RPMI7951 (cell line): ENCODE data around the gene PRKCB. TPM values are rescaled to one million over a fixed set of nuclear protein-coding genes. Genes with fewer than 3 reads are reported as not detected.
"Not testable (repeated sequence)": the region's sequence is repeated elsewhere in the genome, so short reads cannot be mapped to it uniquely, and the experiment has no call there.

Experiments
- DNase-seq: peaks from one replicate; pipeline ENCODE4 v3.0.0-alpha.2; 2012; ENCODE audit warnings: low read depth
- total RNA-seq: library from RNA; depleted of rRNA; stranded (reverse); fragments of >200 nt; shearing (Covaris generic); gene quantifications from 2 replicates; pipeline ENCODE4 v1.2.3, GENCODE V29; 2014

The PRKCB gene
- total RNA-seq, 1 experiment from 2014 or later, result not detected

DNA sequence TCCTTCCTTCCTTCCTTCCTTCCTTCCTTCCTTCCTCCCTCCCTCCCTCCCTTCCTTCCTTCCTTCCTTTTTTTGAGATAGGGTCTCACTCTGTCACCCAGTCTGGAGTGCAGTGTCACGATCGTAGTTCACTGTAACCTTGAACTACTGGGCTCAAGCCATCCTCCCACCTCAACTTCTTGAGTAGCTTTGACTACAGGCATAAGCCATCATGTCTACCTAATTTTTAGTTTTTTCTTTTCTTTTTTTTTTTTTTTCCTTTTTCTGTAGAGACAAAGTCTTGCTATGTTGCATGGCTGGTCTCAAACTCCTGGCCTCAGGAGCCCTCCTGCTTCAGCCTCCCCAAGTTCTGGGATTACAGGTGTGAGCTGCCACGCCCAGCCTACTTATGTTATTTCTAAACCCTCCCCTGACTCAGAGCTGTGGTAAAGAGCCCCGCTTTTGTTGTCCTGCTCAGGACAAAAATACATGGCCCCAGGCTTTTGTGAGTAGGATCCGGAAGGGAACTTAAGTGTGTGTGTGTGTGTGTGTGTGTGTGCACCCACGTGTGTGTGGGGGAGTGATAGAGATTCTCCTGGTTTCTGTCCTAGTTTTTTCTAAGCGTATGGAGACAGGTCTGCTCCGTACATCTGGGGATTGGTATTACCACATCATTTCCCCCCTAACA, 67.1 kb downstream of the PRKCB start:
- DNase-seq, result peak; percentile 78

DNA sequence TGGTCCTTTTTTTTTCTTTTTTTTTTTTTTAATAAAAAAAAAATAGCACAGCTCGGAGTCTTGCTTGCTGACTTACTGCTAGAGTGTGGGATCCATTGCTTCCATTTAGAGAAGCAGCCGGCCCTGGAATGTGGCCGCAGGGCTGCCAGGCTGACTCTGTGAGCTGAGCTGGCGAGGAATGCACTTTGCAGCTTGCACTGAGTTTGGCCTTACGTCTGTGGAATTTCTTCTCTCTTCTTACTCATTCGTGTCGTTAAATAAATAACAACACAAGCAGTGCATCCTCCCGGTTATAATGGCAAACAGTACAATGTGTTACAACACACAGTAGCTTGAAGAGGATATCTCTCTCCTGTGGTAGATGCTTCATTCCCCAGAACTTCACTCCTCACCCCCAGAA, 69.2 kb downstream of the PRKCB start:
- DNase-seq, result peak; percentile 85

DNA sequence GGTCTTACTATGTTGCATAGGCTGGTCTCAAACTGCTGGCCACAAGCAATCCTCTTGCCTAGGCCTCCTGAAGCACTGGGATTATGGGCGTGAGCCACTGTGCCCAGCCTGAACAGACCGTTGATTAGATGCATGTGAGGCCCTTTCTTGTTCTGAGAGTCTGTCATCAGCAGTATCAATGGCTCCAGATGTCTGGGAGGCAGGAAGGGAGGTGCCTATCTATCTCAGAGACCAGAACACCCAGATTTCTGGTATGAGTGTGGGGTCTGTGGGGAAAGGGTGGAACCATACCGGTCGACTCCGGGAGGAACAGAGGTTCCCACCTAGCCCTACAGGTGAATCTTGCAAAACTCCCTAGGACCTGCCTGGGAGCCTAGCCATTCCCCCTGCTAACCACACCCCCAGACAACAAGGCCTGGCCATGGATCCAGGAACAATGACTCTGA, 71.7 kb downstream of the PRKCB start:
- DNase-seq, result no peak

DNA sequence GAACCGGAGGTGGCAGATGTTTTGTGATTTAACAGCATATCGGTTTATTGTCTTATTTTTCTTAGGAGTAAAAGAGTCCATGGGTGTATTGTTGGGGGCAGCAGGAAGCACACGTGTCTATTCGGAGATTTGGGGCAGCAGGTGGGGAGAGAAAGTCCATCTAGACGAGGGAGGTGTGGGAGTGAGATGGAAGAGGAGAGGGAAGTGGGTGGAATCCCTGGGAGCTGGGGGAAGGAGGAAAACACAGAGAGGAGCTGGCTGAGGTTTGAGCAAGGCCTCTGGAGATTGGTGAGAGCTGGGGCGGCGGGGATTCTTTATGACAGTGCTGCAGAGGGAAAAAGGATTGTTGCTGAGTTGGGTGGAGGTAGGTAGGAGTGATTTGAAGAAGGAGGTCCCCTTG, 72.1 kb downstream of the PRKCB start:
- DNase-seq, result no peak

DNA sequence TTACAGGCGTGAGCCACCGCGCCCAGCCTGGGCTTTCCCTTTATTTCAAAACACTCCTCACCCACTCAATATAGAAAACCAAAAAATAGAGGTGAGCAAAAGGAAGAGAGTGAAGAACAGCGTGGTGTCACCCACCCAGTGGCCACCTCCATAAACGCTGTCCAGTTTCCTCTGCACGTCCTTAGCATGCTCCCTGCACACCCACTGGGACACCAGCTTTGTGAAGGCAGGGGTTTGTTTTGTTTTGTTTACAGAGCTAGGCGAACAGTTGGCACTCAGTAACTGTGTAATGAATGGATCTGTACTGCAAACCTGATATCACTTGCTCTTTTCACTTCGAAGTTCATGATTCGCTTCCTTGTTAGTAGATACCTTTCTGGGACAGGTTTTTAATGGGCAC, 73.0 kb downstream of the PRKCB start:
- DNase-seq, result no peak

DNA sequence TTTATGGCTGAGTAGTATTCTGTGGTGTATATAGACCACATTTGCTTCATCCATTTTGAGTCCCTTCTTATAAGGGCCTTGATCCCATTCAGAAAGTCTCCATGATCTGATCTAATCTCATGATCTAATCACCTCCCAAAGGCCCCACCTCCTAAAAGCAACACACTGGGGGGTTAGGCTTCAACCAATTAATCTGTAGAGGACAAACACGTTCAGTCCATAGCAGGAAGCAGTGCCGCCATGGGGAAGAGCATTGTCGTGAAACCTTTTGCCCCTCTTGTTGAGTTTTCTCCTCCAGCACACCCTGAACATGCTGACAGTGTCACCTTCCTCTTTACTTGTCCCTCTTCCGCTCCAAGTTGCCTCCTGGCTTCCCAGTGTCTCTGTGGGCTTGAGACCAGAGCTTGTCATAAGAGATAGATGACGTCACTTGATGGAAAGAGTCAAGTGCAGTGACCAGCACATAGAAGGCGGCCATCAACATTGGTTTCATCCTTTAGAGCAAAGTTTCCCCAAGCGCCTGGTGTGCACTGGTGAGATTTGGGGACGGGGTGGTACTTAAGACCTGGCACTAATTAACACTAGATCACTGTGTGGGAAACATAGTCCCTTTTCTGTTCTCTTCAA, 74.1 kb downstream of the PRKCB start:
- DNase-seq, result no peak

DNA sequence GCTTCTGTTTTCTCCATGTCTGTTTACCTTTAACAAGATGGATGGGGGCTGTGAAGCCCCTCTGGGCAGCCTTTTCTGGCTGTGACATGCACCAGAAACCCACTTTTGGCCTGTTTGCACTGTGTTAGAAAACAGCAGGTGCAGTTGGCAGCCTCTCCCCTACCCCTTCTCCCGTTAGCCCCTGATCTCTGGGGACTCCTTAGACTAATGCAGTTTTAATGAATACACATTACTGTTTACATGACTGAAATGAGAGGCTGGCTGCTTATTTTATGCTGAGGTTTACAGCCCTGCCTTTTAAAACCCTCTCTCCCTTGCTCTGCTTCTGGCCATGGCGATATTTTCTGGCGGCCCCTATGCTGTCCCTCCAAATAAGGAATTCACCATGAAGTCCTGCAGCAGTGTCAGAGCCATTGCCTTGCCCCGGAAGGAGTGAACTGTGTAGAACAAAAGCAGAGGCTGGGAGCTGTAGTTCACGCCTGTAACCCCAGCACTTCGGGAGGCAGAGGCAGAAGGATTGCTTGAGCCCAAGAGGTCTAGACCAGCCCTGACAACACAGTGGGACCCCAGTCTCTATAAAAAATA, 79.3 kb downstream of the PRKCB start:
- DNase-seq, result no peak

DNA sequence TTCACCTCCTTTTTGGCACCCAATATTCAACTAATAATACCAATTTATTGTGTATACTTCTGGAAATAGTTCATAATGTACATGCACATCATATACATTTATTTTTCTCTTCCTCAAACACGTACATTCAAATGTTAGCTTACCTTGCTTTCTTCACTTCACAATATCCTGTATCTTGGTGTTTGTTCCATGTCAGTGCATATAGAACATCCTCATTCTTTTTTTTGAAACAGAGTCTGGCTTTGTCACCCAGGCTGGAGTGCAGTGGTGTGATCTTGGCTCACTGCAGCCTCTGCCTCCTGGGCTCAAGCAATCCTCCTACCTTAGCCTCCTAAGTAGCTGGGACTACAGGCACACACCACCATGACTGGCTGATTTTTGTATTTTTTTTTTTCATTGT, 80.8 kb downstream of the PRKCB start:
- DNase-seq, result not testable (repeated sequence)

DNA sequence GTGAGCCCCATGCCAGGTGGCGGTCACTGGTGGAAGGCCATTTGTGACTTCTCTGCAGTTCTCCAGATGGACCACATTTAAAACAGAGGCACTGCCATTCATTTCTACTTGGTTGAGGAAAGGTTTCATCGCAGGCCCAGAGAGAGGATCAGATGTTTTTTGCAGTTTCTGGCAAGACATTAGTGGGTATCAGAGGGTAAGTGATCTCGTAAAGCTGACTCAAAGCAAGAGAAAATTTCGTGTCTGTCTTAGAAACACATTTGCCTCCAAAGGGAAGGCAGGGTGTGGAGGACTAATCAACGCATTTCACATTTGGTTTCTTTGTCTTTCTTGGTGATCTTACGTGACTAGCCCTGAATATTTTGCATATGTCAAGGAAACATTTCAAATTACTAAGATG, 81.8 kb downstream of the PRKCB start:
- DNase-seq, result no peak

DNA sequence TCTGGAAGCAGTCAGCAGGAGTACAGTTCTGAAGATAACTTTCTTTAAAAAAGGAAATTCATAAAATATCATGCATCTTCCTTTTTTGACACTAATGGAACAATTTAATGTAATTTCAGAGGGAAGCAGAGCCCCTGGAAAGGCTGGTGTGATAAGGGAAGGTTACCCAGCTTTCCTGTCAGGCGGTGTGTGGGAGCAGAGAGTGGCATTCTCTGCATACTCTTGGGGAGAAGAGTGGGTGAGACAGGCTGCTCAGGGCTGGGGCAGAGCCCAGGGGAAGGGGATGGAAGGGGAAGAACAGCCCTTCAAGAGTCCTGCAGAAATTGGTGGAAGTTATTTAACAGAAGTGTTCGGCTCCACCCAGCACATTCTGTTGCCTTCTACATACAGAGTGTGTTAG, 84.7 kb downstream of the PRKCB start:
- DNase-seq, result no peak

DNA sequence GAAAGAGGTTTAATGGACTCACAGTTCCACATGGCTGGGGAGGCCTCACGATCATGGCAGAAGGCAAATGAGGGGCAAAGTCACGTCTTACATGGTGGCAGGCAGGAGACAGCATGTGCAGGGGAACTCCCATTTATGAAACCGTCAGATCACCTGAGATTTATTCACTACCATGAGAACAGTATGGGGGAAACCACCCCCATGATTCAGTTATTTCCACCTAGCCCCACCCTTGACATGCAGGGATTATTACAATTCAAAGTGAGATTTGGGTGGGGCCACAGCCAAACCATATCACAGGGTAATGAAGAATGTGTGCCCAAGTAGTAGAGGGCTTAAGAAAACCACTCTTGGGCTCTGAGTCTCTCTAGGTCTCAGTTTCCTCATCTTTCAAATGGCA, 85.1 kb downstream of the PRKCB start:
- no peak for DNase-seq

DNA sequence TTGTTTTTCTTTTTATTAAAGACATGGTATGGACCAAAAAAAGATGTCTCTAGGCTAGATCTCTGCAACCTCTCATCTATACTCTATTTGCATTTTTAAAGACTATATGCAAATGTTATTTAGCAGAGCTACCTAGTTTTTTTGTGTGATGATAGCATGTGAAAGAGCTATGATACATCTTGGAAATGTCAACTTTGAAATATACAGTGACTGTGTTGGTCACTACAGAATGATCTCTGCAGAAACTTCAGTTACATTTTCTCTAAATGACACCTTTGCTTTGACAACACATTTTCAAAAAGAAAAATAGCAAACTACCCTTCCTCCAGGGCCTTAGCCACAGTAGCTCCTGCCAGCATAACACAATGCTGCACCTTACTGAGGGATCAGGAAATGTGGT, 86.6 kb downstream of the PRKCB start:
- DNase-seq, result no peak

DNA sequence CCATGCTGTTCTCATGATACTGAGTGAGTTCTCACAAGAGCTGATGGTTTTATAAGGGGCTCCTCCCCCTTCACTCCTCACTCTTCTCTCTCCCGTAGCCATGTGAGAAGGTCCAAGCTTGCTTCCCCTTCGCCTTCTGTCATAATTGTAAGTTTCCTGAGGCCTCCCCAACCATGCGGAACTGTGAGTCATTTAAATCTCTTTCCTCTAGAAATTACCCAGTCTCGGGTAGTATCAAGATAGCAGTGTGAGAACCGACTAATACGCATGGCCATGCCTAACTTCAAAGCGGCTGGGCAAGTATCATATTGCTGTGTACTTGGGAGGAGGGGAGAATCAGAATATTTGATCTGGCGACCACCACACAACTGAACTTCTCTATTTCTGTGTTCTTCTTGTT, 88.3 kb downstream of the PRKCB start:
- DNase-seq, result no peak

DNA sequence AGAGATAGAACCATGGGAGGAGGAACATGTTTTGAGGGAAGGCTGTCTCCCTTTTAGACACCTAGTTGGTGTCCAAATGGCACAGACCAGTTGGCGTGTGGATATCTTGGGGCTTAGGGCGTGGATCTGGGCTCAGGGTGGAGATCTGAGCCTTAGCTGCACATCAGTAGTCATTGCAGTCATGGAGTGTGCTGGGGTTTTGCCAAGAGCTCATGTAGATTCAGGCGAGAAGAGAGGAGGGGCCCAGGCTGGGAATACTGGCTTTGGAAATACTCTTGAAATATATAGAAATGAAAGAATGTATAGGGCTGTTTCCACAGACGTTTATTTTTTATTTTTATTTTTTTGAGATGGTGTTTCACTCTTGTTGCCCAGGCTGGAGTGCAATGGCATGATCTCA, 92.0 kb downstream of the PRKCB start:
- DNase-seq, result no peak

DNA sequence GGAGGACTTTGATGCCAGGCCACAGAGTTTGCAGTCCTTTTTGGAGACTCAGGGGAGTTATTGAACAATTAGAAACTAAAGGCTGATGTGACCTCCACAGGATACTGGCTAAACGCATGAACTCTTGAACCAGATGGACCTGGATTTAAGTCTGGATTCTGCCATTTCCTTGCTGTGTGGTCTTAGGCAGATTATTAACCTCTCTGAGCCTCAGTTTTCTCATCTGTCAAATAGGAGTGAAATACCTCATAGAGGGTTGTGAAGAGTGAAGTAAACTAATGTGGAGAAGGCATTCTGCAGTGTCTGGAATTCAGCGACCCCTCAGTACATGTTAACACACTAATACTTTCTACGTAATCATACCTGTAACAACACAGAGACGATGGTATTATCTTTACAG, 93.5 kb downstream of the PRKCB start:
- DNase-seq, result no peak

DNA sequence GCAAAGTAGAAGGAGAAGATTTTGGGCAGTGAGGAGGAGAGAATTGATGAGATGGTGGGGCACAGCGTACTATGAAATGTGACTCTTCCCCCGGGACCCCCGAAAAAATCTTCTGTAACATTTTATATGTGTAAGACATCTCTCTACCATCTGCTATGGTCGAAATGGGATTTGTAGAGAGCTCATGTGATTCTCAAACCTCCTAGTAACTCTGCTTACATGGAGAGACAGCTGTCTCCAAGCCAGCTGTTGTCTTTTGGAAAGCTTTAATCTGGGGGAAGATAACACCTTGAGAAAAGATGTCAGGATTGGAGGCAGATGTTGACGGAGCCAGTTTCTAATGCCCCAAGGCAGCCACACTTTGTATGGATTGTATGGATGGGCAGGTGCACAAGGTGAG, 94.1 kb downstream of the PRKCB start:
- DNase-seq, result no peak

DNA sequence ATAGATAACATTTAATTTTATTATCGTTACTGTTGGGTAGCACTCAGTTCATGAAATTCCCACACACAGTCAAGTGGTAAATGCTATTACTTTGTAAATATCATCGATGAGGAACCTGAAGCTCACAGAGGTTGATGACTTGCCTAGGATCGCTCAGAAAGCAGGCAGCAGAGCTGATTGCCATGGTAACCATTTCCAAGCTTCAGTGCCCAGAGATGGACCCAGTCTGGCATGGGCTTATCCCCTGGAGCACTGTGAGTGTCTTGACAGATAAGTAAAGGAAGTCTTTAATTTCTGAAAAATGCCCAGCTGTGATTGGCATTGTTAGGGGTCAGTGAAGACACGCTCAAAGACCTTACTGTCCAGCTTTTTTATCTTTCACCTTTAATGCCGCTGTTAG, 95.0 kb downstream of the PRKCB start:
- no peak for DNase-seq

DNA sequence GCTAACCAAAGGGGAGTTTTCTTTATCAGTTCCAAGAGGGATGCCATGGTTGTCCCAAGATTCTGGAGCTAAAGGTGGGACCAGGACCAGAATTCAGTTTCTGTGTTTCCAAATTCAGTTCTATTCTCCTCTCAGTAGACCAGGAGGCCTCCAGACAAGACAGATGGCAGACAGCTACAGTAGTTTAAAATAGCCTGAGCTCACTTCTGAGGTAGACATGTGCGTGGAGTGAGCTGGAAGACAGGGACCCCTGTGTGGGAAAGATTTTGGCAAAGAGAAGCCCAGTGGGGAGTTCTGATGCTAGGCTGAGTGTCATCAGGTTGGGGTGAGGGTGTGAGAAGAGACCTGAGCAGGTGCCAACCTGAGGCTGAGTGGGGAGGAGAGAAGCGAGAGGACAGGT, 95.4 kb downstream of the PRKCB start:
- no peak for DNase-seq

DNA sequence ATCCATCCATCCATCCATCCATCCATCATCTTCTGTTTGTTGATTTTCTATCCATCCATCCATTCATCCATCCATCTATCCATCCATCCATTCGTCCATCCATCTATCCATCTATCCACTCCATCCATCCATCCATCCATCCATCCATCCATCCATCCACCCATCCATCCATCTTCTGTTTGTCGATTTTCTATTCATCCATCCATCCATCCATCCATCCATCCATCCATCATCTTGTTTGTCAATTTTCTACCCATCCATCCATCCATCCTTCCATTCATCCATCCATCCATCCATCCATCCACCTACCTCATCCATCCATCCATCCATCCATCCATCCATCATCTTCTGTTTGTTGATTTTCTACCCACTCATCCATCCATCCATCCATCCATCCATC, 97.9 kb downstream of the PRKCB start:
- DNase-seq, result not testable (repeated sequence)

DNA sequence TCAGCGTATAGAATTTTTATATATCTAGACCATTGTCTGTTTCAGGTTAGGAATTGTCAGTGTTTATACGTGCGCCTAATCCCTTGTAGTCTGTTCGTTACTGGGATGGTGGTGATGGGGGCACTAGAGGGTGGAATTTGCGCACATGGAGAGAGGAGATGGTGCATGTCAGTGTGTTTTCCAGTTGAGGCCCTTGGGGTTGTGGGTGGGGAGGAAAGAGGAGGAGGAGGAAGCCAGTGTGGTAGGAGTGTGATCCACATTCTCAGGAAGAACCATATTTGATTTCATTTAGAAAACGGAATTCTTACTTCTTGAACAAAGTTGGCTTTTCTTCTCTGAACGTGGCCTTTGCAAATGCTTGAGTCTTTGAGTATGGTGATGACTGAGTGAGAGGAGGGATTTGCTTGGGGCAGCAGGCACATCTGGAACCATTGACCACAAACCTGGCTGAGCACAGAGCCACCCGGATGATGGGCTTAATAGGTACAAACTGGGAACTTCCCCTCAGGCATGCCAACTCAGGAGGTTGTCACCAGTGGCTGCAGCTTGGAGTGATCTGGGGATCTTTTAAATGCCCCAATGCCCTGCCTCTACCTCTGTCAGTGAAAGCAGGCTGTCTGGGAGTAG, 98.9 kb downstream of the PRKCB start:
- DNase-seq, result peak; percentile 14

DNA sequence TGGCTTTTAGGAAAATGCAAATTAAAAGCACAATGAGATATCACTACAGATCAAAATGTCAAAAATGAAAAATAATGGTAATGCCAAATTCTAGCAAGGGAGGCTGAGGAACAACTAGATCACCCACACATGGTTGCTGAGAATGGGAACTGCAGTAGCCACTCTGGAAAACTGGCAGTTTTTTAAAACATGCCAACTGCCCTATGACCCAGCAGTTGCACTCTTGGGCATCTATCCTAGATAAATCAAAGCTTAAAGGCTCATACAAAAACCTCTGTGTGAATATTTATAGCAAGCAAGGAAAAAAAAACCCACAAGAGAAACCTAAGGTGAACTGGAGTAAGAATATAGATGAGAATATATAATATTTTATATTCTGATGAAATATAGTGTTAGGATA, 104.3 kb downstream of the PRKCB start:
- DNase-seq, result no peak

DNA sequence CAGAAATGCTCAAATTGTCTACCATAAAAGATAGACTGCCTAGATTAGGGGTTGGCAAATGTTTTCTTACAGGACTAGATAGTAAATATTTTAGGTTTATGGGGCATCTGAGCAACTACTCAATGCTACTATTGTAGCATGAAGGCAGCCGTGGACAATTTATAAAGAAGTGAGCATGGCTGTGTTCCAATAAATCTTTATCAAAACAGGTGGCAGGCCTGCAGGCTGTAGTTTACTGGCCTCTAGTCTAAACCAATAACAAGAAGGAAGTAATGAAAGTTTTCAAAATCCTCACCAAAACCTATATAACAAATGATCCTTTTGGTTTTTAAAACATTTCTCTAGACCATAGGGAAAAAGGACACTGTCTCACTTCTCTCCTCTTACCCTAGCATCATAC, 105.2 kb downstream of the PRKCB start:
- no peak for DNase-seq

DNA sequence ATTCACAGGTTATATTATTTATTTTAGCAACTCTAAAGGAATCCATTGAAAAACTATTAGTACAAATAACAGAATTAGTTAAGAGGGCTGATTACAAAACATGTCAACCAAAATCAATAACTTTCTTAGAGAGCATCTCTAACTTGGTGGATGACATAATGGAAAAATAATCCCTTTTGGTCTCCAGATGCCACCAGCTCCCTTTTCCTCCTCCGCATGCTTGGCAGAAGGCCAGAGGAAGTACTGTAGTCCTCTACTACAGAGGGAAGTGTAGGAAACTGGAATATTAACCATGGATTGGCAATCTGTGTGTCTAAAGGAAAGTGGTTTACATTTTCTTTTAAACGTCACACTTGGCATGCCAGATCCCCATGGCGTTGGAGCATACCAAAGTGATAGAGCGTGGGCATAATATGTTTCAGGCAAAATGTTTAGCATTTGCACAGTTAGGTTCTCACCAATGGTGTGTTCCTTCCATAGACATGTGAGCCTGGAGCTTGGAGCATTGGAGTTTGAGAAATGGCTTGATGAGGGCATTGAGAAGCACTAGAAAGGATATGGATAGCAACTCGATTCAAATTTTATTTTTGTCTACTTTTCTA, 106.3 kb downstream of the PRKCB start:
- peak; percentile 27 for DNase-seq
